Neural cell (in vitro differentiated cells): ENCODE data around the gene IFFO2.

Experiments used
- CTCF ChIP-seq: fragments of 450-650 bp; IDR thresholded peaks from 2 replicates; pipeline ENCODE4 v1.5.1; 2014; ENCODE audit warnings: antibody characterized with exemption, mild to moderate bottlenecking, moderate library complexity; ENCODE audit not compliant: poor library complexity, severe bottlenecking
- EZH2 ChIP-seq: fragments of 200-600, 300-800 bp; shearing (Covaris generic), sonication (generic); IDR thresholded peaks from 2 replicates; pipeline ENCODE4 v1.6.1; 2014; ENCODE audit warnings: antibody characterized with exemption, low read length, borderline replicate concordance, mild to moderate bottlenecking; ENCODE audit not compliant: insufficient read depth, poor library complexity, severe bottlenecking
- POLR2AphosphoS5 ChIP-seq: IDR thresholded peaks from 2 replicates; pipeline ENCODE4 v1.6.1; 2012

GRCh38 chr1:18939398-18940302, 16.8 kb downstream of the IFFO2 start:
- TF ChIP-seq EZH2 (no peak), POLR2AphosphoS5 (no peak), CTCF (no peak)
